NCI-H187 treated with DMSO at 0.1 percent for 48 hours (cell line): ENCODE results near the gene MEGF9.

Experiments
- DNase-seq: peaks from one replicate; lab custom pipeline; 2025; lab: John Stamatoyannopoulos, UW

Gene MEGF9

DNA sequence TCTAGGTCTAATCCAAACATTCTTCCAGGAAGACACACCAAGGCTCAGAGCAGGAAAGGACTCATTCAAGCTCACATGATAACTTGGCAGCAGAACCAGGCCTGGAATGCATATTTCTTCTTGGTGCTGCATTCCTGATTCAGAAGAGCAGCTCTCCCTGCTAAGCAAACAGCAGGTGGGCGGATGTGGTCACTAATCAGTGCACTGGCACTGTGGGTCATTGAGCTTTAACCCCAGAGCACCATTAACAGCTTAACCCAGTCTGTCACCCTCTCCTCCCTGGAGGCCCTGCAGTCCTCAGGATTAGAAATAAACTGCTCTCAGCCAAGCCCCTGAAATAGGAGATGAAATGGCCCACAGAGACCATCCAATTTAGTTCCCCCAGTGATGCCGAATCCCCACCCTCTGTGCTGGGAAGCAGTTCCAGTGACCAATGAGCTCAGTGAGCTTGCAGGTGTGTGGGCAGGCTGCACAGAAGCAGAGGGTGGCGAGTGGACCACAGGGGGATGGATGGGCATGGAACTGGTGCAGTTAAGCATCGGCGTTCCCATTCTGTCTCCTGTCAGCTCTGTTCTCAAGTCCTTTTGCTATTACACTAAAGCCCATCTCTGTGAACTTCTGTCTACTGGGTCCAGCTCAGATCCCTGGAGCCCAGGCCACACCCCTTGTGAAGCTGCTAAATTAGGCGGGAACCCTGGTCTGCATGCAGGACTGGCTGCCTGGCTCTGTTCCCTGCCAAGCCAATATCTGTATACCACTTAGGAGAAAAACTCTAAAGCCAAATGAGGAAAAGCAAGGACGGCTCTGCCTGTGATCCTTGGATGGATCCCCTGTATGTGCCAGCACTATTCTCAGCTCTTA lies 16.6 kb upstream of the MEGF9 start:
- no peak for DNase-seq

DNA sequence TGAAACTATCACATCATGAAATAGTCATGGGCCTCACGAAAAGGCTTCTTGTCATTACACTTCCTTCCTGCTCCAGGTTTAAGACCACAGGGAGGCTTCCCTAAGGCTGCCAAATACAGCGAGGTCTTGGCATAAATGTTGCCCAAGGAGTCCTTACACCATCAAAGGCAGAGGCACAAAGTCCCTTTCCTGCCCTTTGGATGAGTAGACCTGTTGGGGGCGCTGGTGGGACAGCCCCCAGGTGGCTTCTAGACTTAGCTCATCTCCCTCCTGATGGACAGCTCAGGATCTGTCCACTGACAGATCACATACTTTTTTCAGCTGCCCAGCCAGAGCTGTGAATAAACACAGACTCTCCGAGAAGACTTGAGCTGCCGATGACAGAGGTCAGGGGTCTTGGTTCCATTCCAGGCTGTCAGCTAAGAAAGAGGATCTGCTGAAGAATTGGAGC lies 15.5 kb upstream of the MEGF9 start:
- no peak for DNase-seq

DNA sequence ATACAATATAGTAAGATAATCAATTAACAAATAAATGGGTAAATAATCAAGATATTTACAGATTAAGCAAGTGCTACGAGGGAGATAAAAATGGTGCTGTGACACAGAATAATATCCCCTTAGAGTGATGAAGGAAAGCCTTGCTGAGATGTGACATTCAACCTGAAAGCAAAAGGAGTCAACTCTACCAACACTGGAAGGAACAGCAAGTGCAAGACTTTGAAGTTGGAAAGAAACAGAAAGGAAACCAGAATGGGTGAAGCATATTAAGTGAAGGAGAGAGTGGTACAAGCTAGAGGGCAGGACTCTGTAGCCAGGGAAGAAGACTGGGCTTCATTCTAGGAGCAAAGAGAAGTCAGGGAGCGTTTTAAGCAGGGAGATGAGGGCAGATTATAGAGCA lies 12.2 kb upstream of the MEGF9 start:
- no peak for DNase-seq

DNA sequence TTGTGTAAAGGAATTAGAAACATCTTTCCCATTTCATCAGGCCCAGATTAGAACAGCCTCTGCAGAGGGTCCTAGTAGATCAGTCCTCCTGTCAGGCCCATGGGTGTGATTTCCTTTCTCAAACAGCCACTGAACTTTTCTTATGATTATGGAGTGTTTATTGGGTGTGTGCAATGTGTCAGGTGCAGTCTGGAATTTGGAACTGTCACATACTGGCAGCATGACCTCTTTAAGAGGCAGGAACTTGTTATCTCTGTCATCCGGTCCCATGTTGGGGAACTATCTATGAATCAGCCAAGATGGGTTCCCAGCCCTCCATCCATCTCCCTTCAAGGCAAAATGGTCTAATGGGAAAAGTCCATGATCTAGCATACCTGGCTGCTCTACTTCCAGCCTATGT lies 11.6 kb upstream of the MEGF9 start:
- no peak for DNase-seq

DNA sequence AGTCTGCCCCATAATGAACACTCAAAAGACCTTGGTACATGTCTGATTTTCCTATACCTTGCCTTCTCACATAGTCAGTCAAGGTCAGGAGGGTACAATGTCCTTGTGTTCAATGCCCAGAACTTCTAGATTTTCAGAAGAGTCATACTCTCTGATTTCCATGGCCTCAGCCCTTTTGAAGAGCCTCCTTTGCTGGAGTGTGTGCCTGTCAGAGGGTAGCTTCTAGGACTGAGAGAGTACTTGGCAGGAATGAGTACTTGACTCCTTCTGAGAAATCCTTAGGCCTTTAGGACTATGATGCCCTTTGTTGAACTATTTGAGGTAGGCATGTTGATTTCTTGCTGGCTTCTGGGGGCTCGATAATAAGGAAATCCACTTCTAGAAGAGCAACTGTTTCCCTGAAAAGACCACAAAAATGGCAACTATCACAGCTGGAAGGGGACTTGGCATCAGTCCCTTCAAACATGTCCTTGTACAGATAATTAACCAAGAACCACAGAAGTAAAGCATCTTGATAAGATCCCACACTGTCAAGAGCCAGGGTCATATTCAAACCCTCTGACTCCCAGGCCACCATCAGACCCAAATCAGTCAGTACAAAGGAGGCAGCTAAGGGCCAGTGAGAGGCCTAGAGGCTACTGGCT lies 10.6 kb upstream of the MEGF9 start:
- no peak for DNase-seq

DNA sequence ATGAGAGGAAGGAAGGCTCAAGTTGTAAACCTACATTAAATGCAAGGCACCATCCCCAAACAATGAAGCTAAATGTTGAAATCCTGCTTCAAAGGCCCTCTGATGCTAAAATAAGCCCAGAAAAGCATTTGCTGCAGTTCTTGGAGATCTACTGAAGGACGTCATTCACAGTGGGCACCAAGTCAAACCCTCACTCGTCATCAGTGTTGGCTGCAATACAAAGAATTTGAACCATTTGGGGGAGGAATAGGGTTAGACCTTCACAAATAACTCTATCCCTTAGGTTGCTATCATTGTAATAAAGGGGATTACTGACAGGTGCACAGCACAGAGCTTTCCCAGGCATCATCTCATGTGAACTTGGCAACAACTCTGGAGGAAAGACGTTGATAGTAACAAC lies 9.3 kb upstream of the MEGF9 start:
- no peak for DNase-seq

DNA sequence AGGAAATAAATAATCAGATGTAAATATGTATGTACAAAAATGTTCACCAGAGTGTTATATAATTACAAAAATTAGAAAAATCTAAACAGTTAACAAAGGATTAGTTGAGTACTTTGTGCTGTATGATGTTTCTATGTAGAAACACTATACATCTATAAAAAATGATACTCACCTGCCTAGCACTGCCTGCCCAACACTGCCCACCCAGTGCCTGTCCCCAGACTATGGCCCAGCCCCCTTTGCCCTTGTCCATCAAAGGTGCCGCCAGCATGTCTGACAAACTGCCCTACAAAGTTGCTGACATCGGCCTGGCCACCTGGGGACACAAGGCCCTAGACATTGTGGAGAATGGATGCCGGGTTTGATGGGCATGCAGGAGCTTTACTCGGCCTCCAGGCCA lies 6.1 kb upstream of the MEGF9 start:
- DNase-seq: no peak

DNA sequence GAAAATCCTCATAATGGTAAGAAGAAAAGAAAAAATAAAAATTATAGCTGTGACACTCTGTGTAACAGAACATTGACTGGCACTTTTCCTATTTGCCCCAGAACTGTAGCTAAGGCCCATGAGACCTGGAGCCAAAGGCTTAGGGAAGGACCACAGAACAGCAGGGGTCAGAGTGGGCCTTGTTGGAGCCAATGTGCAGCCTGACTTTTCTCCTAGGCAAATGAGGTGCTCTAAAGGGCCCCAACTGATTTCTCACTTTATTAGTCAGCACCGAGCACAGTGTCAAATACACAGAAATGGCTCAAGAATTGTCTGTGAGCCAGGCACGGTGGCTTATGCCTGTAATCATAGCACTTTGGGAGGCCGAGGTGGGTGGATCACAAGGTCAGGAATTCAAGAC lies 4.0 kb upstream of the MEGF9 start:
- no peak for DNase-seq

DNA sequence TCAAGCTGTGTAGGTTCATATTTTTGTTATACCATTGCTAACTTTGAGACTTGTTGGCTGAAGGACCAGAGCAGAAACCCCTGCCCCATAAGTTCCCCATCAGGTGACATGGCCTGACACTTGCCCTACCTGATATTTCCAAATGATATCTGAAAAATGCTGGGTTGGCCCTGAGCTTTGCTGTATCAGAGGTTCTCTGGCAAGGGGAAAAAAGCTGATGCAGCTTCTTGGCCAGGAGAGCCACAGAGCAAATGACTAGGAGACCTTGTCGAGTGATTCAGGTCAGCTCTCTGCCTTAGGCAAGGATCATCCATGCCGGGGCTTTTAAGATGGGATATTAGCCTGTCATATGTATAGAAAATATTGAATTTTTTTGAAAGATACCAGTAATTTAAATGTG lies 2.9 kb upstream of the MEGF9 start:
- no peak for DNase-seq

DNA sequence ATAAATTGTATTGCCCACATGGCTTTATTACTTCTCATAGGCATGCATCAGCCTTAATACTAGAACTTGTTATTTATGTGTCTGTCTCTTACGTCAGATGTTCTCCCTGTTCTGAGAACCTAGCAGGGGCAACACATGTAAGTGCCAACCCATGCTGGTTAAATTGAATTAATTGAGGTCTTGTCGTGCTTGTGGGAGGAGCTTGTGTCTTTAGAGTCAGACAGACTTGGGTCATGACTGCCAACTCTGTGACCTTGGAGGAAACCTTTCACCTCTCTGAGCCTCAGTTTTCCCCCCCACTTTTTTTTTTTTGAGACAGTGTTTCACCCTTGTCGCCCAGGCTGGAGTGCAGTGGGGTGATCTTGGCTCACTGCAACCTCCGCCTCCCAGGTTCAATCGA lies 2.2 kb upstream of the MEGF9 start:
- no peak for DNase-seq

DNA sequence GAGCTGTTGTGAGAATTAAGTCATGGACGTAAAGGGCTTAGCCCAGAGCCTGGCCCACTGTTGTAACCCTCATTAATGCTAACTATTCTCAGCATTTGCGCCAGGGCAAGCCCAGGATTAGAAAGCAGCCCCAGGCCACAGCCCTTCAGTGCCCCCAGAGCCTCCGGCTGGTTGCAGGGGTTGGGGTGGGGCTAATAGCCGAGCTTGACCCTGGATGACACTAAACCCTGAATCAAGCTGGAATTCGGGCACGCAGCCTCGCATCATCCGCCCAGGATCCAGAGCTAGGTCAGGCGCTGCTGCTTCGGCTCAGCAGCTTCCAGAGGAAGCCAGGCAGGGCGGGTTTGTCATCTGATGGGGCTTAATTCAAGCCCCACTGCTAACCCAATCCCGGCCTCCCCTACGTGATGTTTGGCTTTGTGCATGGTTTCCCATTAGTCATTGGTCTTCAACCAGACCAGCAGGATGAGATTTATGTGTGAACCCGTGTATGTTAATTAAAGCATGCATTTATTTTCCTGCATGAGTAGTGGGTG lies 1.2 kb upstream of the MEGF9 start:
- no peak for DNase-seq

DNA sequence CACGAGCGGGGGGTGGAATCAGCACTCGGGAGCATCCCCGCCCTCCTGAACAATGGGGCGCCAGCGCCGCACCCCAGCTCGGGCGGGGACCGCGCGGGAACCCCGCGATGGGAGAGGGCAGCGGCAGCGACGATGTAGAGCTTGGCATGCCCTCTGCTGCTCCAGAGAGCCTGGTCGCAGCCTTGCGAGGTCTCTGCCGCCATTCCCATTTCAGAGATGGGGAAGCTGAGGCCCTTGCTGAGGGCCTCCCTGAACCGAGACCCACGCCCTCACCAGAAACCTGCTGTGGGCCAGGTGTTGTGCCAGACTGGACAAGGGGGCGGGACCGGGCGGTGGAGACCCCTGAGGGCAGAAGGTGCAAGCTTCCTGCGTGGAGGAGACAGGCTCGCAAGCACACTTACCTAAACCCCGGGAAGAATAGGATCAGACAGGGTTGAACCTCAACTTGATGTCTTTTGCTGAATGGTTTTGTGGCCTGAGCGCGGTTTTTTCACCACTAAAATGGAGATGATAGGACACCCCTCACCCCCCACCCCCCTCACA lies 647 bp upstream of the MEGF9 start:
- DNase-seq: no peak

DNA sequence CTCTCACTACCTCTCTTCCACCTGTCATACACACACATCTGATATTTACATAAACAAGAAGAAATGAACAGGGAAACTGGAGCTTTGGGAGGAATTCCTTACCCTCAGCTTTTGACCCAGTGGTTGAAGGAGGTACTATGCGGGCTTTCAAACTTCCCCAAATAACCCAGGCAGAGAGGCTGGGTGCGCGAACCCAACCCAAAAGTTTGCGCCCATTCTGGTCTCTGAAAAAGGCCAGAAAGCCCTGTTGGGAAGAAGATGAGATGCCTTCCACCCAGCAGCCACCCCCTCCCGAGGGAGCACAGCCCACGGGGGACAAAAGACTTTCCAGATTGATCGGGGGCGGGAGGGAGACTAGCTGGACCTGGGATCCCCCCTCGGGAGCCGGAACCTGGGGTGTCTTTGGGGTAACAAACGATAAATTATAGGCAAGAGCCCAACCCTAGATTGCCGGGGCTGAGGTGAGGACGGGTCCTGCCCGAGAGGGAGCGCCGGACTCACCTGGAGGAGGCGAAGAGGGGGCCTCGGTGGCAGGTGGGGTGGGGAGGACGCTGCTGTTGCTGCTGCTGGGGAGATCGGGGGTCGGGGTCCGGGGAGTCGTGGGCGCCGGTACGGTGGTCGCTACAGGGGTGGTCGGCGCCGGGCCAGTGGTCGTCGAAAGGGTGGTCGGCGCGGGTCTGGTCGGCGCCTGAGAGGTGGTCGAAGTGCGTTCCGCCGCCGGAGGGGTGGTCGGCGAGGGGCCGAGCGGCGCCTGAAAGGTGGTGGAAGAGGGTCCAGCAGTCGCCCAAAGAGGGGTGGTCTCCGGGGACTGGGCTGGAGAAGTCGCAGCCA lies 798 bp downstream of the MEGF9 start:
- DNase-seq: no peak

DNA sequence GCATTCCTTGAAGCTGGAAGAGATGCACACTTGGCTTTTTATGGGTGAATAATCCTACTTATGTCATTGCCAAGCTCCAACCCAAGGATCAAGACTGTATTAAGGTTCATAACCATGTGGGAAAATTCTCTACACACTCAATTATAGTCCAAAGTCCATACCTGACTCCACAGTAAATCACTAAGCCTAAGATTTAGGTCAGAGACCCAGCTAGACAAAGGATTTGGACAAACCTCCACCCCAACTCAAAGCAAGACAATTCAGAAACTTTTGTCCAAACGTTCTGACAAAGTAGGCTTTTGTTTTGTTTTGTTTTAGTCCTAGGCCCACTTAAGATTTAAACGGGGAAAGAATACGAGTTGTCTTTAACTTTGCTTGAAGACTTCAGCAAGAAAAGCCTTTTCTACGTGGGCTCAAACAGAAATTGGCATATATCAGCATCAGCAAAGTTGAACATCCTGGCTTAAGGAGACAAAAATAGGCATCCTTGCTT lies 1.7 kb downstream of the MEGF9 start:
- no peak for DNase-seq

DNA sequence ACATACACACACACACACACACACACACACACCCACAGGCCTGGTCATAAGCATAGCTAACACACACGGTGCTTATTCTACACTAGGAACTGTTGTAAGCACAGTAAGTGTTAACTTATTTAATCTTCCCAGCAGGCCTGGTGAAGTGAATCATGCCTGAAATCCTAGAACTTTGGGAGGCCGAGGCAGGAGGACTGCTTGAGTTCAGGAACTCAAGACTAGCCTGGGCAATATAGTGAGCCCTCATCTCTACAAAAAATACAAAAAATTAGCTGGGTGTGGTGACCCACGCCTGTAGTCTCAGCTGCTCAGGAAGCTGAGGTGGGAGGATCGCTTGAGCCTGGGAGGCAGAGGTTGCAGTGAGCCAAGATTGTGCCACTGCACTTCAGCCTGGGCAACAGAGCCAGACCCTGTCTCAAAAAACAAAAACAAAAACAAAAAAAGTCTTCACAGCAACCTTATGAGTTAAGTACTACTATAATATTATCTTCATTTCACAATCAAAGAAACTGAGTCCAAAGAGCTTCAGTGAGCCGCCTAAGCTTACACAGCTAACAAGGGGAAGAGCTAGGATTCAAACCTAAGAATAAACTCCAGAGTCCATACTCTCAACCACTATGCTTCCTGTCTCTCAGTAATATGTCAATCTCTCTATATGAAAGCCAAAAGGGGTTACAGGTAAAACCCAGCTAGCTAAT lies 2.3 kb downstream of the MEGF9 start:
- no peak for DNase-seq

DNA sequence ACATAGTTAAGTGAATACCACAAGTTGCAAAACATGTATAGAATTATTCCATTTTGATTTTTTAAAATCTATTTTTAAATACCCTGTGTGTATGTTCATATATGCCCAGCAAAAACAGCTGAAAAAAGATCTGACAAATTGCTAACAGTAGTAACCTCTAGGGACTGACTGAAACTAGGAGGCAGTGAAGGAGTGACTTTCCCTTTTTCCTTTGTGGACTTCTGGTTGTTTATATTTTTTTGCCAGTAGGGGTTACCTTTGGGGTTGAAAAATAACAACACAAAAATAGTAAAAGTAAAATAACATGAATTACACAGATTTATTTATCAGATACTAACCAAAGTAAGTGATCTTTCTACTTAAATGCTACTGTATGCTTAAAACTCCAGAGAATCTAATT lies 2.9 kb downstream of the MEGF9 start:
- no peak for DNase-seq

DNA sequence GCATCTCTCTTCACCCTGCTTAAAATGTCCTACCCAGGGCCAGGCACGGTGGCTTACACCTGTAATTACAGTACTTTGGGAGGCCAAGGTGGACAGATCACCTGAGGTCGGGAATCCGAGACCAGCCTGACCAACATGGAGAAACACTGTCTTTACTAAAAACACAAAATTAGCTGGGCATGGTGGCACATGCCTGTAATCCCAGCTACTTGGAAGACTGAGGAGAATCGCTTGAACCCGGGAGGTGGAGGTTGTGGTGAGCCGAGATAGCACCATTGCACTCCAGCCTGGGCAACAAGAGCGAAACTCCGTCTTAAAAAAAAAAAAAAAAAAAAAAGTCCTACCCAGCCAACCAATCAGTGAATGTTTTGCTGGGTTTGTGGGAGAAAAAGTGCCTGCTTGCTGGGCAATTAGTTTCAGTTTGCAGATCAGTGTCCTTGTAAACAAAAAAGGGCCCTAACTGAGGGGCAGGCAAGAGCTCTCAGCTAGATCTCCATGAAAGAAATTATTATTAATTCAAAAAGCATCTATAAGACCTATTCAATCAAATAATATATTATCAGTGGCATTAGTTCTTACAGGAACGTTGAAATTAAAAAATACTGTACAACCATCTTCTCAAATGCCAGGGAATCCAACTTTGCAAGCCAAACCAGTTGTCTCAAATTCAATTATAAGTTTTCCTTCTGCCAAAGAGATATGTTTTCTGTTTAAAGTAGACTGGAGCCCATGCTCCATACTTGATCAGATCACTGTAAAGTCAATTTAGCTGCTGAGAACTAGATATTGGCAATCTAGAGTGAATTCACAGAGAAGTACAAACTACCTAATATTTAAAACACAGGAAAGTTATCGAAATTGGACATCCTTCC lies 3.9 kb downstream of the MEGF9 start:
- DNase-seq: no peak

DNA sequence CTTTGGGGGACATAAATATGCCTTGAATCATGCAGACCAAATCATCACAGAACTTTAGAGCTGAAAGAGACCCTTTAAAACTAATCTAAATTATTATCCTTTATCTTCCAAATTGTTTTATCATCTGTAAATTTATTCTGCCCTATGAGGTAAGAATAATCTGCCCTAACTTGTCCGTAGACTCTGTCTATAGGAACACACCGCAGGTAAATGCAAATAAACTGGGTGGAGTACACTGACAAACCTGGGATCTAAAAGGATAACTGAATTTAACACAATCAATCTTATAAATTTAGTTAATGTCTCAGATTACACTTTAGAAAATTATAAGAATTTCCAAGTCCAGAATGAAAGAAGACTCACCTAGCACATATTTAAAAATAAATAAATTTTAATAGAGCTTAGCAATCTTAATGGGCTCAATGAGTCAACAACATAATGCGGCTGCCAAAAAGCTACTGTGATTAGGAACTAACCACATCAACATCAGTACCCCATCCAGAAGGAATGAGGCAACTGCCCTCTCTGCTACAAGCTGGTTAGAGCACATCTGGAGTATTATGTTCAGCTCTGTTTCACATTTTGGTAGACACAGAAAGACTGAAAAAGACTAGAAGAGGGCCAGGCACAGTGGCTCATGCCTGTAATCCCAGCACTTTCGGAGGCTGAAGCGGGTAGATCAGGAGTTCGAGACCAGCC lies 5.6 kb downstream of the MEGF9 start:
- no peak for DNase-seq

DNA sequence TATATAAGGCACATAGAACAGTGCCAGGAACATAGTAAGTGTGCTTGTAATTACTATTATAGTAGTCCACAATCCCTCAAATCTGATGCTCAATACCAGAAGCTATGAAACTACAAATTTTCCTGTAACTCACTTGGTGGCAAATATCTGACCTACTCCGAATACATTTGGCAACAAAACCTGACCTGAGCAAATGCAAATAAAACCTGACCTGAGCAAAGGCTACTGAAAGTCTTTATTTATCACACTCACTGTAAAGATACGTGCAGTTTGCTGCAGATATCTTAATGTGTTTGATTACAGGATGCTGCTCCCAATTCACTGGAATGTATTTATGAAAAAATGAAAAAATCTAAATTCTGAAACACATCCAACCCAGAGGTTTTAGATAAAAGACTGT lies 7.1 kb downstream of the MEGF9 start:
- DNase-seq: no peak

DNA sequence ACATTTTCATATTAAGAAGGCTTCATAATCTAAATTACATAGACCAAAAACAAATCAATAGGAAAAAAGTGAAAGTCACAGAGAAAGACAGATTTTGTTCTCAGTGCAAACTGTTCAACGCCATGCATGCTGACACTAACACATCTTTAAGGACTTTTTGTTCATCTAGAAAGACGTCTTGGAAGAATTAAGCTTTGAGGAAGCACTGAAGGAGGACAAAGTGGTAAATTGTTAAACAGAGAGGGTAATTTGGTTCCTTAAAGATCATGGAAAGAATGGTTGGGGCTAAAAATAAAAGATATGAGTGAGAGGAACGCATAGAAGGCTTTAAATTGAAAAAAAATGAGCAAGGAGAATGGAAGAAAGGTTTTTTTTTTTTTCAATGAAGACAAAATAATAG lies 9.1 kb downstream of the MEGF9 start:
- DNase-seq: no peak
